Keratinocyte (primary cell): ENCODE data around the gene C1QTNF5. TPM values are rescaled to one million over a fixed set of nuclear protein-coding genes. Genes with fewer than 3 reads are reported as not detected.

ENCODE experiments used
- DNase-seq: peaks from one replicate; pipeline ENCODE4 v3.0.0-alpha.2; 2011; ENCODE audit warnings: low read depth, missing footprints, low spot score
- FAIRE-seq: peaks from 2 replicates; lab custom pipeline; 2011; peaks lifted over from hg19 to GRCh38; lab: Jason Lieb, UNC
- H2AFZ ChIP-seq: 2 replicates; pipeline ENCODE4 v1.6.0; 2012; ENCODE audit warnings: low read length, control low read depth, inconsistent platforms; ENCODE audit not compliant: control insufficient read depth
- H3K27ac ChIP-seq: 2 replicates; pipeline ENCODE4 v1.5.1; 2011; ENCODE audit warnings: low read length; ENCODE audit not compliant: control insufficient read depth, insufficient read depth
- H3K27me3 ChIP-seq: 3 replicates; pipeline ENCODE4 v1.6.0; 2011; ENCODE audit warnings: low read length; ENCODE audit not compliant: control insufficient read depth, insufficient read depth; ENCODE audit errors: extremely low read depth
- H3K36me3 ChIP-seq, 2 experiments: 2 replicates in 1 of 2; 3 replicates in 1 of 2; pipeline ENCODE4 v1.5.1; 2011; ENCODE audit warnings: low read length in 2 of 2, mild to moderate bottlenecking in 1 of 2; ENCODE audit not compliant: control insufficient read depth in 2 of 2, insufficient read depth in 2 of 2; ENCODE audit errors: extremely low read depth in 1 of 2
- H3K4me1 ChIP-seq: 3 replicates; pipeline ENCODE4 v1.5.1; 2011; ENCODE audit warnings: low read length; ENCODE audit not compliant: control insufficient read depth, insufficient read depth; ENCODE audit errors: extremely low read depth
- H3K4me2 ChIP-seq: 3 replicates; pipeline ENCODE4 v1.6.0; 2011; ENCODE audit warnings: low read depth, low read length; ENCODE audit not compliant: control insufficient read depth, insufficient read depth; ENCODE audit errors: extremely low read depth
- H3K4me3 ChIP-seq, 3 experiments: fragments of 200-600 bp in 1 of 3; sonication (generic) in 1 of 3; 2 replicates in 2 of 3; 3 replicates in 1 of 3; pipeline ENCODE4 v1.5.1; 2011 to 2016; ENCODE audit warnings: low read length in 3 of 3, mild to moderate bottlenecking in 3 of 3, control low read depth in 2 of 3, inconsistent platforms in 1 of 3, low read depth in 1 of 3, mixed read lengths in 1 of 3, mixed run types in 1 of 3, moderate library complexity in 1 of 3; ENCODE audit not compliant: control insufficient read depth in 2 of 3, insufficient read depth in 2 of 3; ENCODE audit errors: extremely low read depth in 1 of 3
- H3K79me2 ChIP-seq: 2 replicates; pipeline ENCODE4 v1.6.0; 2012; ENCODE audit warnings: low read length; ENCODE audit not compliant: control insufficient read depth, insufficient read depth
- H3K9ac ChIP-seq: 3 replicates; pipeline ENCODE4 v1.6.0; 2011; ENCODE audit warnings: low read length; ENCODE audit not compliant: control insufficient read depth, insufficient read depth; ENCODE audit errors: extremely low read depth
- H3K9me1 ChIP-seq: 3 replicates; pipeline ENCODE4 v1.6.0; 2011; ENCODE audit warnings: low read length; ENCODE audit not compliant: control insufficient read depth, insufficient read depth; ENCODE audit errors: extremely low read depth
- H3K9me3 ChIP-seq: 2 replicates; pipeline ENCODE4 v1.5.1; 2012; ENCODE audit warnings: low read depth, low read length; ENCODE audit not compliant: control insufficient read depth
- H4K20me1 ChIP-seq: 3 replicates; pipeline ENCODE4 v1.6.0; 2011; ENCODE audit warnings: low read length; ENCODE audit not compliant: control insufficient read depth, insufficient read depth; ENCODE audit errors: extremely low read depth
- EZH2 ChIP-seq: IDR thresholded peaks from one replicate; pipeline ENCODE4 v1.6.1; 2012; ENCODE audit warnings: inconsistent platforms, mild to moderate bottlenecking, low read length, moderate library complexity
- dilution Hi-C: fragments of 300-500 bp; cut with MboI; formaldehyde crosslinking; loops from one replicate; pipeline ENCODE4 v1.7.0; 2020; ENCODE audit warnings: low sequenced_read_pairs; ENCODE audit not compliant: extremely low pct_ligation_motif_present
- polyA plus RNA-seq, 5 experiments: library from polyadenylated mRNA; depleted of rRNA in 3 of 5; stranded (reverse) in 3 of 5; stranded (forward) in 1 of 5; unstranded in 1 of 5; fragments of >200 nt; gene quantifications; 1 replicate in 1 of 5; 2 replicates in 3 of 5; 3 replicates in 1 of 5; pipeline versions ENCODE4 v1.2.1 to v1.2.3, GENCODE V29; 2011 to 2012; ENCODE audit warnings: missing spikeins in 2 of 5, low read depth in 1 of 5, low replicate concordance in 1 of 5
- TF ChIP-seq, protein P1 (sequence below), 3 experiments: IDR thresholded peaks in 1 of 3; conservative IDR thresholded peaks in 1 of 3; optimal IDR thresholded peaks in 1 of 3; 2 replicates in 2 of 3; 3 replicates in 1 of 3; pipeline versions ENCODE3 to v1.5.1; 2011; ENCODE audit warnings: low read length in 3 of 3, mild to moderate bottlenecking in 3 of 3, moderate library complexity in 2 of 3, control low read depth in 1 of 3, inconsistent platforms in 1 of 3; ENCODE audit not compliant: insufficient read depth in 2 of 3; ENCODE audit errors: extremely low read depth in 1 of 3

The C1QTNF5 gene
- polyA plus RNA-seq, 1 donor (not counting 4 experiments of a cell fraction or from before 2014, with no cell fraction given) = not detected

- Histone ChIP-seq H2AFZ (no peak overlapping the region), H4K20me1 (no peaks in the 10 kb centered on the region), H3K27me3 (peaks cover 3% of the 10 kb centered on the region), H3K4me1 (peaks cover 34% of the 10 kb centered on the region), H3K27ac (no peak overlapping the region), H3K4me3 (no peak overlapping the region), H3K36me3 (no peaks in the 10 kb centered on the region), H3K4me2 (no peak overlapping the region), H3K9ac (no peak overlapping the region), H3K9me1 (peaks cover 2% of the 10 kb centered on the region), H3K9me3 (no peaks in the 10 kb centered on the region), H3K79me2 (no peaks in the 10 kb centered on the region)
- DNase-seq (no peak), FAIRE-seq (no peak)
- TF ChIP-seq, protein P1, sequence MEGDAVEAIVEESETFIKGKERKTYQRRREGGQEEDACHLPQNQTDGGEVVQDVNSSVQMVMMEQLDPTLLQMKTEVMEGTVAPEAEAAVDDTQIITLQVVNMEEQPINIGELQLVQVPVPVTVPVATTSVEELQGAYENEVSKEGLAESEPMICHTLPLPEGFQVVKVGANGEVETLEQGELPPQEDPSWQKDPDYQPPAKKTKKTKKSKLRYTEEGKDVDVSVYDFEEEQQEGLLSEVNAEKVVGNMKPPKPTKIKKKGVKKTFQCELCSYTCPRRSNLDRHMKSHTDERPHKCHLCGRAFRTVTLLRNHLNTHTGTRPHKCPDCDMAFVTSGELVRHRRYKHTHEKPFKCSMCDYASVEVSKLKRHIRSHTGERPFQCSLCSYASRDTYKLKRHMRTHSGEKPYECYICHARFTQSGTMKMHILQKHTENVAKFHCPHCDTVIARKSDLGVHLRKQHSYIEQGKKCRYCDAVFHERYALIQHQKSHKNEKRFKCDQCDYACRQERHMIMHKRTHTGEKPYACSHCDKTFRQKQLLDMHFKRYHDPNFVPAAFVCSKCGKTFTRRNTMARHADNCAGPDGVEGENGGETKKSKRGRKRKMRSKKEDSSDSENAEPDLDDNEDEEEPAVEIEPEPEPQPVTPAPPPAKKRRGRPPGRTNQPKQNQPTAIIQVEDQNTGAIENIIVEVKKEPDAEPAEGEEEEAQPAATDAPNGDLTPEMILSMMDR (optimal IDR thresholded peaks at IDR 0.05 in 1 of 3, IDR thresholded peaks at IDR 0.05 in 1 of 3, conservative IDR thresholded peaks at IDR 0.05 in 1 of 3; ENCODE audit: extremely low read depth in 1 of 3, insufficient read depth in 2 of 3, low read length in 3 of 3) = no peak
- dilution Hi-C loops = no loop called here
Observed at GRCh38 chr11:119378851-119379465, 38.3 kb upstream of the C1QTNF5 start.

GRCh38 chr11:119377961-119378667 is 37.4 kb upstream of the C1QTNF5 start:
- Histone ChIP-seq H2AFZ (no peak overlapping the region), H3K9me3 (no peaks in the 10 kb centered on the region), H3K79me2 (no peaks in the 10 kb centered on the region), H3K27ac (no peak overlapping the region), H3K4me2 (peak overlapping the region; percentile 46), H3K9ac (no peak overlapping the region), H3K36me3 (no peaks in the 10 kb centered on the region), H3K9me1 (peaks cover 2% of the 10 kb centered on the region), H4K20me1 (no peaks in the 10 kb centered on the region), H3K4me3 (peak overlapping the region in 1 of 3 experiments; percentile 37), H3K27me3 (peaks cover 2% of the 10 kb centered on the region), H3K4me1 (peaks cover 34% of the 10 kb centered on the region)
- DNase-seq = no peak
- no peak for FAIRE-seq
- dilution Hi-C loops = no loop called here
- TF ChIP-seq, protein P1 (optimal IDR thresholded peaks at IDR 0.05 in 1 of 3, IDR thresholded peaks at IDR 0.05 in 1 of 3, conservative IDR thresholded peaks at IDR 0.05 in 1 of 3; ENCODE audit: extremely low read depth in 1 of 3, insufficient read depth in 2 of 3, low read length in 3 of 3) = no peak
- no peak for TF ChIP-seq EZH2
